NT2/D1 (cell line): ENCODE data around the gene PPP3CA.

ENCODE experiments used
- YY1 ChIP-seq: IDR thresholded peaks from 2 replicates; pipeline ENCODE4 v1.6.1; 2011; ENCODE audit not compliant: insufficient read length, insufficient read depth
- ZNF274 ChIP-seq: IDR thresholded peaks from 2 replicates; pipeline ENCODE4 v1.6.1; 2011; ENCODE audit warnings: mild to moderate bottlenecking, low read depth, low read length

DNA sequence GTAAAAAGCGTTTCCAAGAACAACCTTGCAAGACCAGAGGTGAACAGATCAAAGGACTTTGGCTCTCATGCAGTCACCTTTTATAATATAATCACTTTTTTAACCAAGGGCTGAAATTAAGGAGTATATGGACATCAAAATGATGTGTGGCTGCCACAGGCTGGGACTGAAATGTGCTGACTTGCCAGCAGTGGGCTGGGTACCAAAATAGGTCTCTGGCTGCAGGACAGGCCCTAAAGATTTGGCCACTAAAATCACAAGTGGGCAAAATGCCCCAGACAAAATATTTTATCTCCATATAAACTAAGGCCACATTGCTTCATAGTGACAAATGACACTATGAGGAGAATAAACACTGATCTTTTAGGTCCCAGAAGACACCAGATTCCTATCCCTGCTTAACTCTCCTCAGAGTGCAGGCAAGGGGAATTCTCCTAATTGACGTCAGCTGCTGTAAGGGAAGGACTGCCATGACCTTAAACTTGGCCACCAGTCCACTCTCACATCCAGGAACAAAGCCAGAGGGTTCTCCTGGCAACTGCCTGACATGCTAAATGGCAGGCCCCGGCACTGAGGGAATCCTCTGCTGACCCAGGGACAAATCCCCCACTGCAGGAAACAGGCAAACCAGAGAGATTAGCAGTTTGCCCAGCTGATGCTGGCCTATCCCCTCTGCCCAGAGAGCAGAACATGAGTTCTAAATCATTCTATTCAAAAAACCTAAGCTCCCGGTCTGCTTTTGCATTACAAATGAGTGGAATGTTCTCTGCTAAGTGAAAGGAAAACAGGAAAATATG is 155.8 kb downstream of the PPP3CA start:
- TF ChIP-seq ZNF274 (no peak), YY1 (no peak)
